Right renal cortex interstitium (tissue), 3 donors: ENCODE measurements around the gene ICAM3. TPM values are rescaled to one million over a fixed set of nuclear protein-coding genes. Genes with fewer than 3 reads are reported as not detected.
"Not testable (repeated sequence)": the region's sequence is repeated elsewhere in the genome, so short reads cannot be mapped to it uniquely, and the experiment has no call there.

ENCODE experiments used
- DNase-seq, 3 donors: peaks; one replicate each; pipeline ENCODE4 v3.0.0-alpha.2; 2013; ENCODE audit warnings: low read depth in 3 of 3, low spot score in 2 of 3
- polyA plus RNA-seq, 3 donors: library from polyadenylated mRNA; unstranded; fragments of 120-200 nt; gene quantifications; one replicate each; pipeline ENCODE4 v1.2.1, GENCODE V29; 2013; ENCODE audit not compliant: insufficient read length in 3 of 3

Gene ICAM3
- polyA plus RNA-seq, 3 donors, result 7.4 to 10.7 (median 8.4) TPM

GRCh38 chr19:10352764-10353671 is 13.6 kb upstream of the ICAM3 start:
- no peak for DNase-seq

- no peak for DNase-seq
Measured at GRCh38 chr19:10346509-10346908, 7.1 kb upstream of the ICAM3 start.

GRCh38 chr19:10344780-10345179 is 5.4 kb upstream of the ICAM3 start:
- DNase-seq, result no peak

DNA sequence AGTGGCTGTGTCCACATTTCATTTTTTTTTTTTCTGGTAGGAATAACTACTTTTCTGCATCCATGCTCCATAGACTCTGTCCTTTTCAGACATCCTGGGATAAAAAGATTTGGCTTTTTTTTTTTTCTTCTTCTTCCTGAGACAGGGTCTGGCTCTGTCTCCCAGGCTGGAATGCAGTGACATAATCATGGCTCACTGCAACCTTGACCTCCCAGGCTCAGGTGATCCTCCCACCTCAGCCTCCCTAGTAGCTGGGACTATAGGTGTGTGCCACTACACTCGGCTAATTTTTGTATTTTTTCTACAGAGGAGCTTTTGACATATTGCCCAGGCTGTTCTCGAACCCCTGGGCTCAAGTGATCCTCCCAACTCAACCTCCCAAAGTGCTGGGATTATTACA is 4.1 kb upstream of the ICAM3 start:
- no peak for DNase-seq

GRCh38 chr19:10339977-10340376 is 553 bp upstream of the ICAM3 start:
- DNase-seq, result no peak

DNA sequence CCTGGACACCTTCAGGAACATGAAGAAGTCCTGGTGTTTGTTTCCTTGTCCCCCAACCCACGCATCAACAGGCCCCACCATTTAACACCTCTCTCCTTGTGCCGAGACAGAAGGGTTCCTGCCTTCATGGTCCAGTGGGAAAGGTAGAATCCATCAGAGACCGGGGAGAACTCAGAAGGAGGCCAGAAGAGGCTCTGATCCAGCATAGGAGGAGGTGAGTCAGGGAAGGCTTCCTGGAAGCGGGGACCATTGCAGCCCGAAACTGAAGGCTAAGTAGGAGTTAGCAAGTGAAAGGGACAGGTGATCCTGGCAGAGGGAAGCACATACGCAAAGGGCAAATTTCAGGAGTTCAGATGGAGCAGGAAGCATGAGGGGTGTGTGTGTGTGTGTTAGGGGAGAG is 484 bp downstream of the ICAM3 start:
- DNase-seq, result no peak

- DNase-seq, result not testable (repeated sequence)
Measured at GRCh38 chr19:10336725-10337124, 2.7 kb downstream of the ICAM3 start.

DNA sequence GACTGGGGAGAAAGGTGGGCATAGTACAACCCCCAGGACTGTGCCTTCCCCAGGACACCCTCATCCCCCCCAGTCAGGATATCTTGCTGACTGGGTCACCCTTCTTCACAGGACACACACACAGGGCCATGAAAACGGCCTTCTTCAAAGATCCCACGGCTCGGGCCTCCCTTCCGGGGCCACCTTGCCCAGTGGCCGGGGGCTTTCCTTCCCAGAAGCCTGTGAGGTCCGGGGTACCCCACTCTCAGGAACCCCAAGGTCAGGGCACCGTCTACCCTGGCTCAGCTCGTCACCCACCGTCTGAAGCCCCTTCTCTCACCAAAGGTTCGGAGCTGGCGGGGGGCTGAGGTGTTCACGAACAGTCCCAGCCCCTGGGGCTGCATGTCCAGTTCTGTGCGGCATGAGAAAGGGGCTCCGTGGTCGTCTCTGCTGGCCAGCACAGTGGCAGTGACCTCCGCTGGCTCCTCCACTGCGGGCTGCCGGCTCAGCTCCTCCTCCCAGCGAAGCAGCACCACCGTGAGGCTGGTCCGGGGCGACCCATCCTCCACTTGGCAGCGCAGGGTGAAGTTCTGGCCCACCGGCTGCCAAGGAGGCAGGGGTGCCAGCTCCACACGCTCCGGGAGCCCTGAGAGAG is 4.0 kb downstream of the ICAM3 start:
- DNase-seq, result no peak

DNA sequence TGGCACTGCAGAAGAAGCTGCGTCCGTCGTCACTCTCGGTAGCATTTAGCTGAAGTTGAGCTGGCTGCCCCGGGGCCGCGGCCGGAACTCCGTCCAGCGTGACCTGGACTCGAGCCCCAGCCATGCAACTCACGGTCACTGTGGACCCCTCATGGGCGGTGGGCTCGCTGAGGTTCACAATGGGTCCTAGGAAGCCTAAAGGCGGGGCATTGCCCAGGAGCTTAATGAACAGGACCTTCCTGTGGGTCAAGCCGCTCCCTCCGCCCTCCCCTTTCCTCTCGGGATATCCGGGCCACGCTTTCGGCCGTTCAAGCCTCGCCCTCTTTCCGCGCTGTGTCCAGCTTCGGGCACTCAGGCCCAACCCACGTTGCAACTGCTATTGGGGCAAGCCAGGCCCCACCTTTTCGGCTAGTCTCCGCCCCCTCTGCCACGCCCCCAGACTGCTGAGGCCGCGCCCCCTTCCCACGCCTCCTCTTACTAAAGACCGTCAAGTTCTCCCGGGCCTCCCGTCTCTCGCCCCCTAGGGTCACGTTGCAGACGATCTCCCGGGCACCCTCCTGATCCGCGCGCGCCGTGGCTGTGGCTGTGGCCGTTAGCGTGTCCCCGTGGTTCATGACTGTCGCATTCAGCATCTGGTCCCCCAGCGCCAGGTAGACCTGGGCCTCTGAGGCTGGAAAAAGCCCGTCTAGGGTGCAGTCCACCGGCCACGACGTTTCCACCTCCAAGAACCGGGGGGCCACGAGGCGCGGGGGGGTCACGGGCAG is 4.7 kb downstream of the ICAM3 start:
- DNase-seq, result peak in 2 of 3 donors; percentile 65 to 82

DNA sequence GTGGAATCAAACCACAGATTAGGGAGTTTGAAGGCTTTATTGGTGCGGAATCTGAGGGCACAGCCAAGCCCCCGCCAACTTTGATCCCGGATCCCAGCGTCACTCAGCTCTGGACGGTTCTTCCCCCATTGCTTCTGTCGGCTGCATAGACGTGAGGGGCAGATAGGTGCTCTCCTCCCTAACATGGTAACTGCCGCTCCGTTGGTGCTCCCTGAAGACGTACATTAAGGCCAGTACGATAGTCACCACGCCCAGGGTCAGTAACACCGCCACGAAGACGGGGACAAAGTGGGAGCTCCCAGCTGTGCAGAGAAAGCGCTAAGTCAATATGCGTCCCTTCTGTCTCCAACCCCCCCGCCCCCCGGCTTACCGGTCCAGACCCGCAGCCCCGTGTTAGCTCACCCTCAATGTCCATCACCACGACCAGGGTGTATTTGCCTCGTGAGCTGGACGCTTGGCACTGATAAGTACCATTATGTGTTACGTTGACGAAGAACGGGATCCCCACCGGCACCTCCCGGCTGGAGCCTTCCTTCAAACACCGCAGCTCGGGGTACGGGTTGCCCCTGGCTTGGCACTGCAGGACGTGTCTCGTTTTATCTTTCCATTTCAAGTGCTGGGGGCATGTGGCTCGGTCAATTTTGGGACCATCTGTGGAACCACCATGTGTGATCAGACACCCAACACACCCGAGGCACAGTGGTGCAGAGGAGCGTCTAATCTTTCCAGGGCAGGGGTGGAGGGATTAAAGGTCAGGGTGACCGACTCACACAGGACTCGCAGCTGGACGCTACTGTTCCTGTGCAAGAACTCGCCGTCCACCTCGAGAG is 5.5 kb downstream of the ICAM3 start:
- DNase-seq, result no peak

DNA sequence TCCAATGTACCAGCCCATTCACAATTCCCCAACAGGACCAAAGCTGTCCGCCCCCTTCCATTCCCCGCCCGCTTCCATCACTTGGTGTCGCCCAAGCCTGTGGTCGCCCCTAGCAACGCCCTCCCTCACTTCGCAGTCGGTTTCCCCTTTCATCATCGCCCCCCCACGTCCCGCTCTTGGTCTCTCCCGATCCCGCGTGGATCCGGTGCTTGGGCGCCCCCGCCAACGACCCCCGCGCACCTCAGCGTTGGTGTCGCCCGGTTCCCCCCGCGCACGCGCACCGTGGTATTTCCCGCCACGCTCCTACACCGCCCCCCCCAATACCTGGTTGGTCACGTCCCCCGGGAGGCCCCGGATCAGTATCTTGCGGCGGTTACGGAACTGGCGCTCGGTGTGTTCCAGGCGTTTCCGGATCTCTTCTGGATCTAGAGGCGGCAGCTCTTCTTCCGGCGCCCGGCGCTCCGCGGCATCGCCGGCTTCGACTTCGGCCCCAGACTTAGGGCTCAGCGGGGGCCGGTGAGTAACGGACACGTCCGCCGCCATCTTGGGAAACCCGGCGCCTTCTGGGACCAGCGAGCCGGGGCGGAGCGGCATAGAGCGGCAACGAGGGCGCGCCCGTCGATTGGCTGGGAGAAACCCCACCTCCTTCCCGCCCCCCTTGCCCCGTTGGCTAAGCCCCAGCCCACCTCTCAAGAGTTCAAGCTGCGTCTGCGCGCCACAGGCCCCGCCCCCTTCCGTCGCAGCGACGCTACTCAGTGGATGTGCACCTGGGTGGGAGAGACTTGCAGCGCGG is 6.3 kb downstream of the ICAM3 start, which contains the start of gene RAVER1:
RAVER1 (minus strand) TSS at position 565 of the 793 bp plus-strand sequence; CDS start at position 543, 22 bp downstream.
- peak; percentile 85 to 94 (median 90) for DNase-seq

- DNase-seq, result no peak
Measured at GRCh38 chr19:10332158-10332964, 7.1 kb downstream of the ICAM3 start.

GRCh38 chr19:10329555-10329954 is 9.9 kb downstream of the ICAM3 start:
- no peak for DNase-seq

DNA sequence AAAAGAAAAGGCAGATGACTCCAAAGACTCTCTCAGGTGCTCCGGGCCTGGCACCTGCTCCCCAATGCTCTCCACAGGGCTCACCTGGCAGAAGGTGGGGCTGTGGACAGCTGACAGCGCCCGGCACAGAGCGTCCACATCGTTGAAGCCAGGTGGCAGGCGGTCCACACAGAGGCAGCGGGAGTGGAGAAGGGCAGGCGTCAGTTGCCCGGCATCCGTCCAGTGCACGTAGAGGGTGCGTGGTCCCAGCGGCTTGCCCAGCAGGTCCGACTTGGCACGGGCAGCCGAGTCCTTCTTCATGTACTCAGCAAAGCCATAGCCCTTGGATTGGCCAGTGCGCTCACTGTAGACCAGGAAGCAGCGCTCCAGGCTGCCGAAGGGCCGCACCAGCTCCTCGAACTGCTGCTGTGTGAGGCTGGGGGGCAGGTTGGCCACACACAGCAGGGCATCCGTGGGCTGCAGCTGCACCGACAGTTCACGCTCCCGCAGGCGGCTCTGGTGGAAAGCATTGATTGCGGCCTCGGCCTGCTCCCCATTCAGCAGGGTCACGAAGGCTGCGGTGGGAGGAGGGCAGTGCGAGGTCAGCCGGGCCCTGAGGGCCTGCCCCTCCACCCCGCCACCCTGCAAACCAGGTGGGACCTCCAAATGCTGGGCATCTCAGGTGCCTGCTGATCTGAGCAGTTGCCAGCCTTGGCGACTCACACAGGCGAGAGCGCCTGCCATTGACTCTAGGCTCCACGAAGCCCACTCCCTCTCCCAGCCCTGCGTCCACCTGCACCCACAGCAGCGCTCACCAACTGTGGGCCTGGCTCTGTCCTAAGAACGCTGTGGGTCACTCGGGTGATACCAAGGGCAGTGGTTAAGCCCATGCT is 10.6 kb downstream of the ICAM3 start:
- no peak for DNase-seq

DNA sequence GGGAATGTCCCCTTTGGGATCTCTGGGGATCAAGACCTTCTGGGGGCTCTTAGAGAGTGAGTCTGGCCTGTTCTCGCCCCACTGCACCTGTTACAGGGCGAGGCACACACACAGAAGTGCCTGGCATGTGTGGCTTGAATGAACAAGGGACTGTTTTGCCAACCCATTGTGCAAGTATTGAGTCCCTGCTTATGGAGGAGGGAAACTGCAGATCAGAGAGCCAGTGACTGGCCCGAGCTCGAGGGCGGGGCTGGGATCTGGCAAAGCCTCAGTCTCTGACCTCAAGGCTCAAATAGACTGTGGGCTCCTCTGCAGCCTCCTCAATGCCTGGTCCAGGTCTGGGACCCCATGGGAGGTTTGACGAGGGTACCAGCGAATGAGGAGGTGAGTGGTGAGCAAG is 11.6 kb downstream of the ICAM3 start:
- DNase-seq, result no peak

DNA sequence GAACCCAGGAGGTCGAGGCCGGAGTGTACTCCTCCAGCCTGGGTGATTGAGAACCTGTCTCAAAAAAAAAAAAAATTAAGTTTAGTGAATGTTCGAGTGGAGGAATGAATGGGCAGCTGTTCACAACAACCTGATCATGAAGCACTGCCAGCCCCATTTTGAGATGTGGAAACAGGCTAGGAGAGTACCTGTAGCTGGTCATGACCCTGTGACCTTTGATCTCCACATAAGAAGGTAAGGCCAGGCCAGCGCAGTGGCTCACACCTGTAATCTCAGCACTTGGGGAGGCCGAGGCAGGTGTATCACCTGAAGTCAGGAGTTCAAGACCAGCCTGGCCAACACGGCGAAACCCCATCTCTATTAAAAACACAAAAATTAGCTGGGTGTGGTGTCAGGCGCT is 13.7 kb downstream of the ICAM3 start:
- DNase-seq, result no peak

DNA sequence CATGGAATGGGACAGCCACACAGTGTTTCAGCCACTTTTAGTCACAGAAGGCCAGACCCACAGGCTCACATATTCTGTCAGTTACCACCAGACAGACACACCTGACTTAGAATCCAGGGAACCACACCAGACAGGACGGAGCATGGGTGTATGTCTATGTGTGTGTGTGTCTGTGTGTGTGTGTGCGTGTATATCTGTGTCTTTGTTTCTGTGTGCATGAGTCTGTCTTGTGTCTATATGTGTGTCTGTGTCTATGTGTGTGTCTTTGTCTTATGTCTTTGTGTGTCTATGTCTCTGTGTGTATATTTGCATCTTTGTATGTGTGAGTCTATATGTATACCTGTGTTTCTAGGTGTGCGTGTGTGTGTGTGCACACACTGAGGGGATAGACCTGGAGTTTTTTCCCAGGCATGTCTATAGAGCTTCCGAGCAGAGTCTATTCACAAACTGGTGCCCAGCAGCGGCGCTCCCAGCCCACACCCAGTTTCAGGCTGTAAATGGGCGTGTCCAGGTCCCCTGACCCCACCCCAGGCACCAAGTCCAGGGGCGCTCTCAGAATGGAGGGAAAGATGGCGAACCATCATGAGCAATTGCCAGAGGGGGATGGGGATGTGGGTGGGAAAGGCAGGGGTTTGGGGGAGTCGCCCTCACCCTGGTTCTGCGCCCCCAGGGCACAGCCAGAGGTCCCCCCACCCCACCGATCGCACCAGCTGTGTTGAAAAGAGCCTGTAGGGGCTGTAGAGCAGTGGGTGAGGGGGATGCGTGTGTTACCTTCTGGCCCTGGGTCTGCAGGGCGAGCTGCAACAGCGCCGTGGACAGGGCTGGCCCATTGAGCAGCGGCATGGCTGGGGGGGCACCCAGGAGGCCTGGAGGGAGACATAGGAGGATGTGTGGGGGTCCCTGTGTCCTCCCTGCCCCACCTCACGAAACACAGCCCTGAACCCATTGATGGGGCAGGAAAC is 17.3 kb downstream of the ICAM3 start:
- no peak for DNase-seq
